H1 (cell line): Measurements from ENCODE around the gene C9orf50. TPM values are rescaled to one million over a fixed set of nuclear protein-coding genes. Genes with fewer than 3 reads are reported as not detected.

Source experiments
- CTCF ChIA-PET: fragments of 300-600 bp; sonication (Branson Sonifier 250); formaldehyde crosslinking; loops from one replicate; lab custom pipeline; 2021; ENCODE audit not compliant: partially characterized antibody; lab: Charles Lee
- POLR2A ChIA-PET: fragments of 300-600 bp; sonication (Branson Sonifier 250); formaldehyde crosslinking; loops from one replicate; lab custom pipeline; 2021; ENCODE audit warnings: inconsistent platforms; ENCODE audit not compliant: partially characterized antibody; lab: Charles Lee
- DNase-seq, 2 experiments: peaks; one replicate each; pipeline versions ENCODE4 v3.0.0 to v3.0.0-alpha.2; 2010 to 2022; ENCODE audit warnings: low spot score in 2 of 2, low read depth in 1 of 2, mixed read lengths in 1 of 2
- FAIRE-seq: peaks from 2 replicates; lab custom pipeline; 2011; peaks lifted over from hg19 to GRCh38; lab: Jason Lieb, UNC
- H2AFZ ChIP-seq: 2 replicates; pipeline ENCODE4 v1.8.1; 2012; ENCODE audit warnings: low read length, inconsistent platforms
- H2AK5ac ChIP-seq: 2 replicates; pipeline ENCODE4 v1.6.1; 2013; ENCODE audit warnings: low read depth, low read length
- H2BK120ac ChIP-seq: replicated peaks from 2 replicates; pipeline ENCODE3; 2013; ENCODE audit warnings: low read depth, low read length, inconsistent platforms
- H2BK12ac ChIP-seq: 2 replicates; pipeline ENCODE4 v1.6.1; 2013; ENCODE audit warnings: low read depth, low read length
- H2BK15ac ChIP-seq: 2 replicates; pipeline ENCODE4 v1.6.1; 2013; ENCODE audit warnings: low read length
- H2BK20ac ChIP-seq: 2 replicates; pipeline ENCODE4 v1.6.1; 2013; ENCODE audit warnings: low read length
- H2BK5ac ChIP-seq: 2 replicates; pipeline ENCODE4 v1.6.1; 2013; ENCODE audit warnings: low read depth, low read length
- H3K14ac ChIP-seq: 2 replicates; pipeline ENCODE4 v1.6.1; 2013; ENCODE audit warnings: inconsistent platforms; ENCODE audit not compliant: insufficient read length
- H3K18ac ChIP-seq: 2 replicates; pipeline ENCODE4 v1.6.1; 2013; ENCODE audit warnings: low read length; ENCODE audit errors: extremely low read depth
- H3K23ac ChIP-seq: 2 replicates; pipeline ENCODE4 v1.6.1; 2013; ENCODE audit warnings: inconsistent platforms; ENCODE audit not compliant: insufficient read length
- H3K23me2 ChIP-seq: 2 replicates; pipeline ENCODE4 v1.6.1; 2013; ENCODE audit warnings: low read depth, low read length
- H3K27ac ChIP-seq: 2 replicates; pipeline ENCODE4 v1.6.1; 2011; ENCODE audit warnings: low read depth, low read length, inconsistent platforms
- H3K27me3 ChIP-seq, 4 experiments: replicated peaks in 1 of 4; 1 replicate in 1 of 4; 2 replicates in 3 of 4; pipeline versions ENCODE4 v1.6.1 to v1.8.1; 2011 to 2013; ENCODE audit warnings: low read length in 3 of 4, mild to moderate bottlenecking in 3 of 4, inconsistent platforms in 2 of 4, mixed read lengths in 2 of 4, moderate library complexity in 1 of 4; ENCODE audit not compliant: control insufficient read depth in 3 of 4, insufficient read depth in 3 of 4; ENCODE audit errors: extremely low read depth in 1 of 4
- H3K36me3 ChIP-seq, 4 experiments: 2 replicates each; pipeline versions ENCODE4 v1.6.1 to v1.8.1; 2011 to 2013; ENCODE audit warnings: mild to moderate bottlenecking in 4 of 4, low read length in 3 of 4, moderate library complexity in 2 of 4, control low read depth in 1 of 4, inconsistent platforms in 1 of 4; ENCODE audit not compliant: insufficient read depth in 4 of 4, control insufficient read depth in 2 of 4
- H3K4ac ChIP-seq: replicated peaks from 2 replicates; pipeline ENCODE3; 2013; ENCODE audit warnings: low read length, low read depth, mixed read lengths, inconsistent platforms; ENCODE audit not compliant: insufficient read length
- H3K4me1 ChIP-seq, 4 experiments: replicated peaks in 1 of 4; 1 replicate in 1 of 4; 2 replicates in 3 of 4; pipeline versions ENCODE4 v1.6.1 to v1.8.1; 2011 to 2013; ENCODE audit warnings: low read length in 3 of 4, inconsistent platforms in 2 of 4, mixed read lengths in 1 of 4; ENCODE audit not compliant: insufficient read depth in 4 of 4, control insufficient read depth in 3 of 4
- H3K4me2 ChIP-seq, 2 experiments: 2 replicates each; pipeline versions ENCODE4 v1.6.1 to v1.8.1; 2011 to 2013; ENCODE audit warnings: low read depth in 2 of 2, low read length in 2 of 2, control low read depth in 1 of 2, inconsistent platforms in 1 of 2, mild to moderate bottlenecking in 1 of 2; ENCODE audit not compliant: insufficient read depth in 1 of 2
- H3K4me3 ChIP-seq, 4 experiments: fragments of 200-600, 300-600 bp in 1 of 4; sonication (generic), shearing (Covaris generic), sonication (Bioruptor Twin) in 1 of 4; 2 replicates each; pipeline versions ENCODE4 v1.5.1 to v1.8.1; 2011 to 2016; ENCODE audit warnings: low read length in 4 of 4, low read depth in 3 of 4, control low read depth in 2 of 4, inconsistent platforms in 2 of 4, mild to moderate bottlenecking in 2 of 4, mixed read lengths in 1 of 4, moderate library complexity in 1 of 4; ENCODE audit not compliant: insufficient read depth in 2 of 4; ENCODE audit errors: extremely low read depth in 1 of 4
- H3K56ac ChIP-seq: replicated peaks from 2 replicates; pipeline ENCODE3; 2013; ENCODE audit warnings: low read depth, mild to moderate bottlenecking, mixed read lengths, low read length, inconsistent platforms; ENCODE audit not compliant: insufficient read length
- H3K79me1 ChIP-seq: 2 replicates; pipeline ENCODE4 v1.6.1; 2013; ENCODE audit warnings: low read depth, low read length, control low read depth
- H3K79me2 ChIP-seq, 2 experiments: 2 replicates each; pipeline versions ENCODE4 v1.6.1 to v1.8.1; 2012 to 2013; ENCODE audit warnings: low read length in 2 of 2, mild to moderate bottlenecking in 2 of 2, inconsistent platforms in 1 of 2; ENCODE audit not compliant: insufficient read depth in 2 of 2, control insufficient read depth in 1 of 2
- H3K9ac ChIP-seq, 4 experiments: replicated peaks in 1 of 4; 1 replicate in 1 of 4; 2 replicates in 3 of 4; pipeline versions ENCODE4 v1.6.1 to v1.8.1; 2011 to 2013; ENCODE audit warnings: low read depth in 3 of 4, low read length in 3 of 4, control low read depth in 2 of 4, mild to moderate bottlenecking in 2 of 4, moderate library complexity in 2 of 4, inconsistent platforms in 1 of 4; ENCODE audit errors: extremely low read depth in 1 of 4
- H3K9me3 ChIP-seq, 2 experiments: 2 replicates each; pipeline versions ENCODE4 v1.6.1 to v1.8.1; 2012 to 2013; ENCODE audit warnings: mild to moderate bottlenecking in 2 of 2, moderate library complexity in 2 of 2, control low read depth in 1 of 2, inconsistent platforms in 1 of 2, low read depth in 1 of 2, low read length in 1 of 2, mixed read lengths in 1 of 2; ENCODE audit not compliant: insufficient read depth in 2 of 2
- H4K20me1 ChIP-seq, 2 experiments: replicated peaks in 1 of 2; 2 replicates each; pipeline versions ENCODE3 to v1.8.1; 2011 to 2013; ENCODE audit warnings: inconsistent platforms in 2 of 2, low read length in 2 of 2, mild to moderate bottlenecking in 1 of 2; ENCODE audit not compliant: insufficient read depth in 2 of 2, control insufficient read depth in 1 of 2
- H4K5ac ChIP-seq: 2 replicates; pipeline ENCODE4 v1.6.1; 2013; ENCODE audit warnings: low read length, low read depth, mixed read lengths, inconsistent platforms; ENCODE audit not compliant: insufficient read length
- H4K8ac ChIP-seq: 2 replicates; pipeline ENCODE4 v1.8.0; 2013; ENCODE audit warnings: mild to moderate bottlenecking, moderate library complexity, low read length, inconsistent platforms; ENCODE audit not compliant: insufficient read depth; ENCODE audit errors: extremely low read depth
- H4K91ac ChIP-seq: replicated peaks from 2 replicates; pipeline ENCODE3; 2013; ENCODE audit warnings: low read length, mixed read lengths, inconsistent platforms; ENCODE audit not compliant: insufficient read length
- ATF3 ChIP-seq: IDR thresholded peaks from 2 replicates; pipeline ENCODE4 v1.6.1; 2011; ENCODE audit warnings: low read depth, mild to moderate bottlenecking, low read length; ENCODE audit not compliant: insufficient read depth
- E2F6 ChIP-seq: IDR thresholded peaks from 2 replicates; pipeline ENCODE4 v1.6.1; 2012; ENCODE audit warnings: inconsistent platforms
- FOSL1 ChIP-seq: IDR thresholded peaks from 2 replicates; pipeline ENCODE4 v1.6.1; 2011; ENCODE audit warnings: mild to moderate bottlenecking, low read depth, low read length, moderate library complexity; ENCODE audit not compliant: insufficient read depth
- JUND ChIP-seq: IDR thresholded peaks from 2 replicates; pipeline ENCODE4 v1.6.1; 2011; ENCODE audit warnings: mild to moderate bottlenecking, improper control_type of control experiment, low read length
- KDM1A ChIP-seq: fragments of 200-600, 300-600 bp; sonication (generic); IDR thresholded peaks from 2 replicates; pipeline ENCODE4 v1.7.1; 2016; ENCODE audit warnings: mild to moderate bottlenecking, low read length, borderline replicate concordance
- NANOG ChIP-seq: IDR thresholded peaks from 2 replicates; pipeline ENCODE4 v1.6.1; 2011; ENCODE audit warnings: low read length, low read depth, mild to moderate bottlenecking, inconsistent platforms; ENCODE audit not compliant: insufficient read depth, poor library complexity, severe bottlenecking
- NRF1 ChIP-seq: IDR thresholded peaks from 2 replicates; pipeline ENCODE4 v1.6.1; 2011; ENCODE audit warnings: mild to moderate bottlenecking, low read depth, low read length, improper control_type of control experiment
- RFX5 ChIP-seq: IDR thresholded peaks from 2 replicates; pipeline ENCODE4 v1.6.1; 2011; ENCODE audit warnings: low read depth, low read length, improper control_type of control experiment, borderline replicate concordance
- SP4 ChIP-seq: IDR thresholded peaks from 2 replicates; pipeline ENCODE4 v1.6.1; 2012; ENCODE audit warnings: low read length, inconsistent platforms
- TBP ChIP-seq: IDR thresholded peaks from 2 replicates; pipeline ENCODE4 v1.6.1; 2011; ENCODE audit warnings: low read depth, low read length, improper control_type of control experiment
- WGBS, 2 experiments: shearing (Covaris generic) in 1 of 2; methylation state at CpG; one replicate each; pipeline versions ENCODE4 v1.1.6 to v1.1.7; 2013 to 2015; ENCODE audit warnings: low lambda C conversion rate in 2 of 2, mixed read lengths in 2 of 2, inconsistent platforms in 1 of 2, low coverage in 1 of 2, missing lambda C conversion rate in 1 of 2; ENCODE audit not compliant: insufficient replicate concordance in 2 of 2, insufficient coverage in 1 of 2, insufficient read length in 1 of 2; ENCODE audit errors: extremely low coverage in 1 of 2, missing lambda C conversion rate in 1 of 2; 5-methylcytosine and 5-hydroxymethylcytosine counted together
- polyA plus RNA-seq, 7 experiments: library from polyadenylated mRNA; depleted of rRNA in 3 of 7; stranded (reverse) in 5 of 7; unstranded in 2 of 7; fragments of >200 nt in 5 of 7; fragments of 200-250 nt in 2 of 7; gene quantifications; 1 replicate in 5 of 7; 2 replicates in 1 of 7; 4 replicates in 1 of 7; pipeline versions ENCODE4 v1.2.1 to v1.2.3, GENCODE V29; 2011 to 2013; ENCODE audit warnings: missing spikeins in 2 of 7, mixed read lengths in 2 of 7
- total RNA-seq: library from RNA; stranded (reverse); fragmentation: NEBNext Ultra II Directional; extraction: Animal tissue kit (Norgen Biotek cat#: 25700); gene quantifications from 2 replicates; pipeline ENCODE4 v1.2.1, GENCODE V29; 2021

Gene C9orf50
- total and polyA plus RNA-seq, 2 of the 8 experiments (the other 6 are each of a cell fraction or from before 2014, with no cell fraction given) = not detected

GRCh38 chr9:129627556-129628440 is 6.9 kb upstream of the C9orf50 start:
- H4K5ac ChIP-seq = no peak overlapping the region
- H2BK20ac ChIP-seq = no peak overlapping the region
- H3K36me3 ChIP-seq = peaks cover 3 to 13% (median 5%) of the 10 kb centered on the region in 4 experiments; a peak in 6 of 8 replicates
- peak overlapping the region; percentile 78 to 92 (median 83); a peak in 5 of 8 replicates for H3K4me3 ChIP-seq
- peaks cover 11% of the 10 kb centered on the region for H3K23me2 ChIP-seq
- no peaks in the 10 kb centered on the region for H3K27me3 ChIP-seq
- no peak overlapping the region for H2BK120ac ChIP-seq
- no peak overlapping the region for H2AK5ac ChIP-seq
- FAIRE-seq (no peak), DNase-seq (no peak)
- no peak overlapping the region for H3K27ac ChIP-seq
- H3K4me1 ChIP-seq = peaks cover 10 to 19% (median 13%) of the 10 kb centered on the region in 4 experiments
- H3K9me3 ChIP-seq = no peaks in the 10 kb centered on the region
- H2BK15ac ChIP-seq = no peak overlapping the region; the same call in 1 of the 2 replicates
- peak overlapping the region; percentile 32 for H3K4ac ChIP-seq
- no peak overlapping the region for H3K14ac ChIP-seq
- H4K20me1 ChIP-seq = peaks cover 42 to 58% of the 10 kb centered on the region in 2 experiments
- peaks cover 52 to 68% of the 10 kb centered on the region in 2 experiments for H3K79me2 ChIP-seq
- H3K9ac ChIP-seq = 0 out of 7 replicates have a peak overlapping the region, but pooled peaks of 1 of the 4 experiments have one; percentile 6
- H3K18ac ChIP-seq = no peak overlapping the region
- 87% methylated on average over 12 of the region's 12 CpGs; no CpG with 5 or more reads in 1 of the 2 experiments for WGBS, 2 experiments
- no peak overlapping the region for H2BK5ac ChIP-seq
- ChIA-PET POLR2A (interaction anchor here (0.6 to 8.4 kb wide), 4 partner anchors 11 to 682 kb away, joined by 3 to 95 read pairs (median 4); partner anchors contain the start of gene ASB6), CTCF (interaction anchor here (0.8 to 8.1 kb wide), 11 partner anchors 7 to 489 kb away, joined by 3 to 104 read pairs (median 4); partner anchors contain the start of gene C9orf50)
- no peak overlapping the region for H3K56ac ChIP-seq
- no peak overlapping the region for H2BK12ac ChIP-seq
- no peak overlapping the region for H3K23ac ChIP-seq
- no peak overlapping the region for H4K91ac ChIP-seq
- no peak overlapping the region for H4K8ac ChIP-seq
- peaks cover 39% of the 10 kb centered on the region for H3K79me1 ChIP-seq
- H3K4me2 ChIP-seq = peak overlapping the region; percentile 94 to 99
- H2AFZ ChIP-seq = no peak overlapping the region
- TF ChIP-seq RFX5 (no peak), E2F6 (no peak), ATF3 (no peak), TBP (no peak), SP4 (no peak), NANOG (no peak), NRF1 (no peak), JUND (no peak), KDM1A (no peak), FOSL1 (no peak)
